RWPE2 (cell line): Measurements from ENCODE around the gene GALR2.
"Not testable (repeated sequence)": the region's sequence is repeated elsewhere in the genome, so short reads cannot be mapped to it uniquely, and the experiment has no call there.

Experiments
- ATAC-seq: fragments of 200-7000 bp; cut with Tn5 transposase; 3 replicates; pipeline ENCODE4 v1.9.1; 2021; ENCODE audit warnings: low read depth
- DNase-seq: peaks from one replicate; pipeline ENCODE4 v3.0.0-alpha.2; 2020; ENCODE audit warnings: low spot score
- H3K27ac ChIP-seq: fragments of 450-650 bp; 2 replicates; pipeline ENCODE4 v1.5.1; 2017; ENCODE audit warnings: mild to moderate bottlenecking; ENCODE audit not compliant: poor library complexity, severe bottlenecking
- H3K27me3 ChIP-seq: fragments of 250-450 bp; sonication (Bioruptor Pico); 2 replicates; pipeline ENCODE4 v1.5.1; 2021; ENCODE audit warnings: mild to moderate bottlenecking, moderate library complexity; ENCODE audit not compliant: insufficient read depth, poor library complexity, severe bottlenecking
- H3K36me3 ChIP-seq: fragments of 250-450 bp; sonication (Bioruptor Pico); 2 replicates; pipeline ENCODE4 v1.5.1; 2020; ENCODE audit warnings: low read depth, mild to moderate bottlenecking, moderate library complexity
- H3K4me1 ChIP-seq: fragments of 250-450 bp; sonication (Bioruptor Pico); 2 replicates; pipeline ENCODE4 v1.5.1; 2021; ENCODE audit warnings: mild to moderate bottlenecking, moderate library complexity; ENCODE audit not compliant: insufficient read depth, poor library complexity, severe bottlenecking
- H3K4me3 ChIP-seq: fragments of 250-450 bp; sonication (Bioruptor Pico); 2 replicates; pipeline ENCODE4 v1.5.1; 2021; ENCODE audit warnings: mild to moderate bottlenecking, moderate library complexity; ENCODE audit not compliant: severe bottlenecking
- H3K9me3 ChIP-seq: fragments of 250-450 bp; sonication (Bioruptor Pico); 2 replicates; pipeline ENCODE4 v1.5.1; 2021; ENCODE audit warnings: mild to moderate bottlenecking, moderate library complexity; ENCODE audit not compliant: severe bottlenecking
- TF ChIP-seq, protein P1 (sequence below): fragments of 450-650 bp; IDR thresholded peaks from one replicate; pipeline ENCODE4 v1.5.1; 2017; ENCODE audit warnings: mild to moderate bottlenecking, moderate library complexity; ENCODE audit not compliant: poor library complexity, severe bottlenecking

The GALR2 gene

DNA sequence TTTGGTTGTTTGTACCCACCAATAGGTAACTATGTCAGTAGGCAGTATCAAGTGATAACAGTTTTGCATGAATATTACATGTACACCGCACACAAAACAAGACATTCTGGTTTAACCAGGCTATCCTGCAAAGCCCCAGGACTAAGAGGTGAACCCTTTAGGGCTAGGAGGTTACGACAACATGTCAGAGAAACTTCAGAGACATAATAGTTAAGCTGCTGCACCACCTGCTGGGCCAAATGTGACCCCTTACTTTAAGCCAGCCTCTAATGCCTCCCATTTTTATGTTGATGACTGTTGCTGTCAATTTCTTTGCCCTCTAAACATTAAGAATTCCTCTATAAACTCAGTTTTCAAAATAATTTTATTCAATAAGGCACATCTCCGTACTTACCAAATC lies 17.7 kb upstream of the GALR2 start:
- Histone ChIP-seq H3K27me3 (no peaks in the 10 kb centered on the region), H3K27ac (no peak overlapping the region), H3K4me1 (peaks cover 16% of the 10 kb centered on the region), H3K36me3 (peaks cover 88% of the 10 kb centered on the region), H3K9me3 (no peaks in the 10 kb centered on the region), H3K4me3 (no peak overlapping the region)
- TF ChIP-seq, protein P1, sequence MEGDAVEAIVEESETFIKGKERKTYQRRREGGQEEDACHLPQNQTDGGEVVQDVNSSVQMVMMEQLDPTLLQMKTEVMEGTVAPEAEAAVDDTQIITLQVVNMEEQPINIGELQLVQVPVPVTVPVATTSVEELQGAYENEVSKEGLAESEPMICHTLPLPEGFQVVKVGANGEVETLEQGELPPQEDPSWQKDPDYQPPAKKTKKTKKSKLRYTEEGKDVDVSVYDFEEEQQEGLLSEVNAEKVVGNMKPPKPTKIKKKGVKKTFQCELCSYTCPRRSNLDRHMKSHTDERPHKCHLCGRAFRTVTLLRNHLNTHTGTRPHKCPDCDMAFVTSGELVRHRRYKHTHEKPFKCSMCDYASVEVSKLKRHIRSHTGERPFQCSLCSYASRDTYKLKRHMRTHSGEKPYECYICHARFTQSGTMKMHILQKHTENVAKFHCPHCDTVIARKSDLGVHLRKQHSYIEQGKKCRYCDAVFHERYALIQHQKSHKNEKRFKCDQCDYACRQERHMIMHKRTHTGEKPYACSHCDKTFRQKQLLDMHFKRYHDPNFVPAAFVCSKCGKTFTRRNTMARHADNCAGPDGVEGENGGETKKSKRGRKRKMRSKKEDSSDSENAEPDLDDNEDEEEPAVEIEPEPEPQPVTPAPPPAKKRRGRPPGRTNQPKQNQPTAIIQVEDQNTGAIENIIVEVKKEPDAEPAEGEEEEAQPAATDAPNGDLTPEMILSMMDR: no peak
- ATAC-seq (no peak), DNase-seq (no peak)

DNA sequence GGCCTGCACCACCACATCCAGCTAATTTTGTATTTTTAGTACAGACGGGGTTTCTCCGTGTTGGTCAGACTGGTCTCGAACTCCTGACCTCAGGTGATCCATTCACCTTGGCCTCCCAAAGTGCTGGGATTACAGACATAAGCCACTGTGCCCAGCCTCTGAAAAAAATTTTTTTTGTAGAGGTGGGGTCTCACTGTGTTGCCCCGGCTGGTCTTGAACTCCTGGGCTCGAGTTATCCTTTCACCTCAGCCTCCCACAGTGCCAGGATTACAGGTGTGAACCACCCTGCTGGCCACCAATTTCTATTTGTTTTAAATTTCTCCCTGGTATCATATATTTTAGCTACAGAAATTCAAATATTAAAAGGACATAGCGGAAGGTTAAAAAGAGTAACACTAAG lies 16.3 kb upstream of the GALR2 start:
- H3K9me3 ChIP-seq, DNase-seq, ATAC-seq, H3K27ac ChIP-seq, H3K4me3 ChIP-seq, H3K27me3 ChIP-seq: not testable (repeated sequence)
- Histone ChIP-seq H3K4me1 (peaks cover 16% of the 10 kb centered on the region), H3K36me3 (peaks cover 91% of the 10 kb centered on the region)

DNA sequence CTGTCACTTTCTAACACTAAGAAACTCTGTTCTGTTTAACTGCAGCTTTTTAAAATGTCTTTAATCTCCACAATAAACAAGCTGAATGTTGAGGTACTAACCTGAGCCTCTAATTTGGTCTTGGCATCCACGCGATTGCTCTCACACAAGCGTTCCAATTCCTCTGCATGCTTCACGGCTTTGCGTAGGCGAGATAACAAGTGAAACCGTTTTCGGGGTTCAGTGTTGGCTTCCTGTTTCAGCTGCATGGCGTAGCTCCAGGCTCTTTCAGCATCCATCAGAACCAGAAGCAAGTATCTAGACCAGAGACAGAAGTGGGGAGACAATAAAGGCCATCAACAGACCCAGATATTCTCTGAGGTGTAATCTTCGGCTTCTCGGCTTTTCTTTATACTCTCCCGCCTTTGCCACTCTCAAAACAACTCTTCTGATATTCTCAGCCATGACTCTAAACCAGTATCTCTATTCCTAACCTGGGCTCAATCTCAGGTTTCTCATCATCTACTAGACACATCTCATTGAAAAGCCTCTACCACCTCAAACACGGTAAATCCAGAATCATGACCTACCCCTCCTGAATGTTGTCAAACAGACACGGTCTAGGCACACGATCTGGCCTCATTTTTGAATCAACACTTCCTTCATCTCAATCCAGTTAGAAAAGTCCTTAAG lies 10.6 kb upstream of the GALR2 start:
- H3K27me3 ChIP-seq: no peaks in the 10 kb centered on the region
- TF ChIP-seq, protein P1: no peak
- ATAC-seq (no peak), DNase-seq (no peak)
- no peak overlapping the region for H3K27ac ChIP-seq
- H3K4me3 ChIP-seq: no peak overlapping the region
- H3K4me1 ChIP-seq: no peaks in the 10 kb centered on the region
- no peaks in the 10 kb centered on the region for H3K9me3 ChIP-seq
- peaks cover 93% of the 10 kb centered on the region for H3K36me3 ChIP-seq

DNA sequence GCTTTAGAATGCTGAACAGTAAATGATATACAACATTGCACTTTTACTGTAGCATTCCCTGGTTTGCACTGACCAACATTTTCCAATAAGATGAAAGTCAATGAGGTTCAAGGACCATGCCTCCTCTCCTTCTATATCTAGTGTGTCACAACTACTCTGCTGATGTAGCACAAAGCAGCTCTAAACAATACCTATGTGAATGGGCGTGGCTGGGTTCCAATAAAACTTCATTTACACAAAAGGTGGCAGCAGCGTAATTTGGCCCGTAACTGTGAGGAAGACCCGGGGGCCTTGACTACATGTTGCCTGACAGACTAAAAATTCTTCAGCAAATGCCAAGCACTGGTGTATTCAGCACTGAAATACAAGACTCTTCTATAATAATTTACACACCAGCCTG lies 8.8 kb upstream of the GALR2 start:
- Histone ChIP-seq H3K9me3 (no peaks in the 10 kb centered on the region), H3K4me3 (no peak overlapping the region), H3K27ac (no peak overlapping the region), H3K27me3 (no peaks in the 10 kb centered on the region), H3K4me1 (no peaks in the 10 kb centered on the region), H3K36me3 (peaks cover 90% of the 10 kb centered on the region)
- no peak for DNase-seq
- no peak for ATAC-seq
- TF ChIP-seq, protein P1: no peak

DNA sequence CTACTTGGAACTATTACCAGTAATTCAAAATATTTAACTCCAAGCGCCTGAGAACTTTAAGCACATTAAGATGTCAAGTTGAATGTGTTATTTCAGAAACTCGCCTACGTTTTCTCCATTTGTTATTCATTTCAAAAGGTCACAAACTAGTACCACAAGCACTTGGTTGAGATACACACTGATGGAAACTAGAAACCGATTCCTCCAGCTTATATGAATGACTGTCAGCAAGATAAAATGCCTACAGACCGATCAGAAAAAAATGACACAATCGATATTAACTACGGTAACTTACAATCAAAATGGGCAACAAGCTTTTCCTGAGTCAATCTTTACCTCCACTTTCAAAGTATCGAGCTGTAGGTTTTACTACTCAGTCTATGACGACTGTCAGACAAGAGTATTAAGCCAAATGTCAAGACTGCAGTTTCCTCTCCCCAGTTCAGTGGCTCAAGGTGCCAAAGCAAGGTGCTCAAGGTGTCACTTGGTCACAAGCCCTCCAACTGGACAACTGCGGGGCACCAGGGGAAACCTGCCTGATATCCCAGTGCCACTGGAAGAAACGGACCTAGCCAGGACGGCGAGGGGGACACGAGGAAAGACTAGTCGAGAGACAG lies 2.9 kb upstream of the GALR2 start:
- DNase-seq (no peak), ATAC-seq (no peak)
- H3K4me1 ChIP-seq: no peaks in the 10 kb centered on the region
- peaks cover 36% of the 10 kb centered on the region for H3K36me3 ChIP-seq
- TF ChIP-seq, protein P1: no peak
- H3K27me3 ChIP-seq: peaks cover 32% of the 10 kb centered on the region
- peak overlapping the region; percentile 47 for H3K27ac ChIP-seq
- H3K4me3 ChIP-seq: peak overlapping the region; percentile 71
- no peaks in the 10 kb centered on the region for H3K9me3 ChIP-seq
